Panc1 (cell line): Measurements from ENCODE around the gene RHBDL1. TPM values are rescaled to one million over a fixed set of nuclear protein-coding genes. Genes with fewer than 3 reads are reported as not detected.

Experiments
- ATAC-seq: fragments of 200-7000 bp; cut with Tn5 transposase; 2 replicates; pipeline ENCODE4 v1.9.1; 2020; ENCODE audit warnings: mild to moderate bottlenecking, moderate library complexity
- BruUV-seq: library from RNA; stranded (reverse); fragments of 400-500 nt; replicated peaks from 2 replicates; lab custom pipeline; 2021; lab: Mats Ljungman, UMichigan
- CTCF ChIA-PET: fragments of 300-600 bp; sonication (Branson Sonifier 250); formaldehyde crosslinking; loops from one replicate; lab custom pipeline; 2022; ENCODE audit warnings: antibody characterized with exemption; lab: Charles Lee
- POLR2A ChIA-PET: fragments of 300-600 bp; sonication (Branson Sonifier 250); formaldehyde crosslinking; loops from one replicate; lab custom pipeline; 2022; ENCODE audit warnings: antibody characterized with exemption; lab: Charles Lee
- DNase-seq: peaks from one replicate; pipeline ENCODE4 v3.0.0-alpha.2; 2010; ENCODE audit warnings: low read depth, low spot score
- H3K27ac ChIP-seq: 2 replicates; pipeline ENCODE4 v1.5.1; 2011; ENCODE audit warnings: mild to moderate bottlenecking, low read length, inconsistent platforms
- H3K27me3 ChIP-seq: fragments of 200-500 bp; sonication (Bioruptor generic); 2 replicates; pipeline ENCODE4 v1.6.0; 2014; ENCODE audit warnings: low read length, inconsistent platforms; ENCODE audit not compliant: control insufficient read depth, insufficient read depth
- H3K36me3 ChIP-seq: fragments of 200-500 bp; sonication (Bioruptor generic); 2 replicates; pipeline ENCODE4 v1.5.1; 2014; ENCODE audit warnings: inconsistent platforms, mild to moderate bottlenecking, low read length, moderate library complexity; ENCODE audit not compliant: control insufficient read depth, insufficient read depth
- H3K4me1 ChIP-seq: 2 replicates; pipeline ENCODE4 v1.5.1; 2011; ENCODE audit warnings: inconsistent platforms, mild to moderate bottlenecking, low read length, moderate library complexity; ENCODE audit not compliant: control insufficient read depth, insufficient read depth
- H3K4me3 ChIP-seq, 2 experiments: 2 replicates each; pipeline ENCODE4 v1.5.1; 2011 to 2012; ENCODE audit warnings: low read depth in 2 of 2, low read length in 2 of 2, mild to moderate bottlenecking in 2 of 2, inconsistent platforms in 1 of 2, moderate library complexity in 1 of 2
- H3K9me3 ChIP-seq: fragments of 200-500 bp; sonication (Bioruptor generic); 2 replicates; pipeline ENCODE4 v1.5.1; 2014; ENCODE audit warnings: low read depth, mild to moderate bottlenecking, inconsistent platforms, low read length, moderate library complexity; ENCODE audit not compliant: control insufficient read depth, insufficient read depth
- CTCF ChIP-seq: fragments of 450-650 bp; IDR thresholded peaks from 2 replicates; pipeline ENCODE4 v1.5.1; 2017; ENCODE audit warnings: mild to moderate bottlenecking
- POLR2AphosphoS5 ChIP-seq: IDR thresholded peaks from 2 replicates; pipeline ENCODE4 v1.6.1; 2012; ENCODE audit warnings: mild to moderate bottlenecking, low read depth, low read length, moderate library complexity
- REST ChIP-seq, 2 experiments: IDR thresholded peaks; 2 replicates each; pipeline ENCODE4 v1.6.1; 2011 to 2012; ENCODE audit warnings: low read depth in 2 of 2, control low read depth in 1 of 2, low read length in 1 of 2, mild to moderate bottlenecking in 1 of 2, moderate library complexity in 1 of 2; ENCODE audit not compliant: insufficient read depth in 1 of 2
- SIN3A ChIP-seq: IDR thresholded peaks from 2 replicates; pipeline ENCODE4 v1.6.1; 2012; ENCODE audit warnings: low read depth, mild to moderate bottlenecking, low read length, moderate library complexity, borderline replicate concordance; ENCODE audit not compliant: insufficient read depth
- TCF7L2 ChIP-seq: IDR thresholded peaks from 2 replicates; pipeline ENCODE4 v1.6.1; 2011; ENCODE audit warnings: mild to moderate bottlenecking, low read depth, low read length, inconsistent platforms
- in situ Hi-C: cut with HindIII; loops from 2 replicates; pipeline ENCODE4 v1.10.0; 2016; ENCODE audit warnings: low sequenced_read_pairs, low pct_unique_long_range_greater_than_20kb
- intact Hi-C: fragments of 100-400 bp; cut with micrococcal nuclease; formaldehyde crosslinking; loops from one replicate; pipeline ENCODE4 v1.10.0; 2022; ENCODE audit not compliant: unreplicated experiment
- total RNA-seq: library from RNA; stranded (reverse); gene quantifications from one replicate; pipeline ENCODE4 v1.2.1, GENCODE V29; 2021; ENCODE audit not compliant: unreplicated experiment

The RHBDL1 gene
- total RNA-seq, 1 experiment from 2014 or later, result 6.6 TPM

GRCh38 chr16:638034-638543, 37.4 kb upstream of the RHBDL1 start:
- in situ Hi-C loops, result no loop called here
- POLR2A ChIA-PET, result interaction anchor here (0.6 kb wide), 1 partner anchor 54 kb away, joined by 3 read pairs; no protein-coding TSS in a partner anchor
- ATAC-seq, result no peak

GRCh38 chr16:638836-639235, 36.6 kb upstream of the RHBDL1 start:
- intact Hi-C loops, result no loop called here

More at GRCh38 chr16:638034-638543, 37.4 kb upstream of the RHBDL1 start:
- no peak overlapping the region for H3K4me3 ChIP-seq
- H3K27me3 ChIP-seq, result no peaks in the 10 kb centered on the region
- H3K27ac ChIP-seq, result peak overlapping the region; percentile 88
- no peaks in the 10 kb centered on the region for H3K36me3 ChIP-seq
- H3K4me1 ChIP-seq, result peaks cover 29% of the 10 kb centered on the region
- no peaks in the 10 kb centered on the region for H3K9me3 ChIP-seq
- no peak for DNase-seq
- intact Hi-C loops, result no loop called here
- BruUV-seq, result no TSS peak
- TF ChIP-seq CTCF (no peak), SIN3A (no peak), REST (IDR thresholded peaks at IDR 0.05; ENCODE audit: insufficient read depth in 1 of 2, low read depth in 2 of 2, low read length in 1 of 2) (no peak), TCF7L2 (no peak), POLR2AphosphoS5 (no peak)
- CTCF ChIA-PET, result no interaction called here

More at GRCh38 chr16:638836-639235, 36.6 kb upstream of the RHBDL1 start:
- H3K27ac ChIP-seq, result peak overlapping the region; percentile 18
- H3K36me3 ChIP-seq, result no peaks in the 10 kb centered on the region
- H3K9me3 ChIP-seq, result no peaks in the 10 kb centered on the region
- in situ Hi-C loops, result no loop called here
- H3K4me3 ChIP-seq, result no peak overlapping the region
- ATAC-seq (no peak), DNase-seq (no peak)
- H3K27me3 ChIP-seq, result no peaks in the 10 kb centered on the region
- TF ChIP-seq POLR2AphosphoS5 (no peak), REST (IDR thresholded peaks at IDR 0.05; ENCODE audit: insufficient read depth in 1 of 2, low read depth in 2 of 2, low read length in 1 of 2) (no peak)
- ChIA-PET CTCF (no interaction called here), POLR2A (no interaction called here)
- H3K4me1 ChIP-seq, result peaks cover 37% of the 10 kb centered on the region
- BruUV-seq, result no TSS peak
